ENCODE results near the gene PANX1. TPM values are rescaled to one million over a fixed set of nuclear protein-coding genes. Genes with fewer than 3 reads are reported as not detected.

The PANX1 gene
- polyA plus RNA-seq, 1 donor (not counting 4 experiments of a cell fraction or from before 2014, with no cell fraction given), result 58.5 TPM

- H3K4me3 ChIP-seq (ENCODE audit: control insufficient read depth in 2 of 3, extremely low read depth in 1 of 3, insufficient read depth in 2 of 3, low read depth in 1 of 3, low read length in 3 of 3), result no peak overlapping the region
- H4K20me1 ChIP-seq (ENCODE audit: control insufficient read depth, extremely low read depth, insufficient read depth, low read length), result no peaks in the 10 kb centered on the region
- no peak overlapping the region for H3K4me2 ChIP-seq (ENCODE audit: control insufficient read depth, extremely low read depth, insufficient read depth, low read depth, low read length)
- no peak for FAIRE-seq
- no peaks in the 10 kb centered on the region for H3K4me1 ChIP-seq (ENCODE audit: control insufficient read depth, extremely low read depth, insufficient read depth, low read length)
- DNase-seq (ENCODE audit: low read depth, low spot score), result no peak
- no peak overlapping the region for H3K9ac ChIP-seq (ENCODE audit: control insufficient read depth, extremely low read depth, insufficient read depth, low read length)
- dilution Hi-C loops (cut with MboI; ENCODE audit: extremely low pct_ligation_motif_present, low sequenced_read_pairs), result no loop called here
- peaks cover 3% of the 10 kb centered on the region for H3K9me3 ChIP-seq (ENCODE audit: control insufficient read depth, low read depth, low read length)
- no peaks in the 10 kb centered on the region for H3K79me2 ChIP-seq (ENCODE audit: control insufficient read depth, insufficient read depth, low read length)
- H3K27me3 ChIP-seq (ENCODE audit: control insufficient read depth, extremely low read depth, insufficient read depth, low read length), result no peaks in the 10 kb centered on the region
- H3K9me1 ChIP-seq (ENCODE audit: control insufficient read depth, extremely low read depth, insufficient read depth, low read length), result no peaks in the 10 kb centered on the region
- TF ChIP-seq EZH2 (IDR thresholded peaks at IDR 0.05; ENCODE audit: low read length), result no peak
- no peak for TF ChIP-seq CTCF (optimal IDR thresholded peaks at IDR 0.05 in 1 of 3, IDR thresholded peaks at IDR 0.05 in 1 of 3, conservative IDR thresholded peaks at IDR 0.05 in 1 of 3; ENCODE audit: extremely low read depth in 1 of 3, insufficient read depth in 2 of 3, low read length in 3 of 3)
- H2AFZ ChIP-seq (ENCODE audit: control insufficient read depth, low read length), result no peak overlapping the region
- no peak overlapping the region for H3K27ac ChIP-seq (ENCODE audit: control insufficient read depth, insufficient read depth, low read length)
- H3K36me3 ChIP-seq (ENCODE audit: control insufficient read depth in 2 of 2, extremely low read depth in 1 of 2, insufficient read depth in 2 of 2, low read length in 2 of 2), result no peaks in the 10 kb centered on the region
Measured at GRCh38 chr11:94218372-94218771, 89.7 kb downstream of the PANX1 start.

GRCh38 chr11:94219771-94220170, 91.1 kb downstream of the PANX1 start:
- Histone ChIP-seq H3K36me3 (ENCODE audit: control insufficient read depth in 2 of 2, extremely low read depth in 1 of 2, insufficient read depth in 2 of 2, low read length in 2 of 2) (peaks cover 0 to under 1% of the 10 kb centered on the region in 2 experiments), H3K4me3 (ENCODE audit: control insufficient read depth in 2 of 3, extremely low read depth in 1 of 3, insufficient read depth in 2 of 3, low read depth in 1 of 3, low read length in 3 of 3) (no peak overlapping the region), H3K27ac (ENCODE audit: control insufficient read depth, insufficient read depth, low read length) (no peak overlapping the region), H3K4me2 (ENCODE audit: control insufficient read depth, extremely low read depth, insufficient read depth, low read depth, low read length) (no peak overlapping the region), H3K9me3 (ENCODE audit: control insufficient read depth, low read depth, low read length) (peaks cover 3% of the 10 kb centered on the region), H2AFZ (ENCODE audit: control insufficient read depth, low read length) (no peak overlapping the region), H3K4me1 (ENCODE audit: control insufficient read depth, extremely low read depth, insufficient read depth, low read length) (no peaks in the 10 kb centered on the region), H3K27me3 (ENCODE audit: control insufficient read depth, extremely low read depth, insufficient read depth, low read length) (no peaks in the 10 kb centered on the region), H3K9me1 (ENCODE audit: control insufficient read depth, extremely low read depth, insufficient read depth, low read length) (no peaks in the 10 kb centered on the region), H4K20me1 (ENCODE audit: control insufficient read depth, extremely low read depth, insufficient read depth, low read length) (no peaks in the 10 kb centered on the region), H3K79me2 (ENCODE audit: control insufficient read depth, insufficient read depth, low read length) (no peaks in the 10 kb centered on the region), H3K9ac (ENCODE audit: control insufficient read depth, extremely low read depth, insufficient read depth, low read length) (no peak overlapping the region)
- DNase-seq (ENCODE audit: low read depth, low spot score) (no peak), FAIRE-seq (no peak)
- TF ChIP-seq CTCF (optimal IDR thresholded peaks at IDR 0.05 in 1 of 3, IDR thresholded peaks at IDR 0.05 in 1 of 3, conservative IDR thresholded peaks at IDR 0.05 in 1 of 3; ENCODE audit: extremely low read depth in 1 of 3, insufficient read depth in 2 of 3, low read length in 3 of 3), result no peak
- no peak for TF ChIP-seq EZH2 (IDR thresholded peaks at IDR 0.05; ENCODE audit: low read length)
- dilution Hi-C loops (cut with MboI; ENCODE audit: extremely low pct_ligation_motif_present, low sequenced_read_pairs), result no loop called here

Measured in keratinocyte (primary cell).